Liver (tissue), 9 donors: Measurements from ENCODE around the gene ELF2. TPM values are rescaled to one million over a fixed set of nuclear protein-coding genes. Genes with fewer than 3 reads are reported as not detected.

Experiments
- DNase-seq: peaks from one replicate; pipeline ENCODE4 v3.0.0-alpha.2; 2017; ENCODE audit warnings: low spot score
- H3K27ac ChIP-seq, 2 donors: one replicate each; pipeline ENCODE4 v1.7.0; 2013; ENCODE audit warnings: inconsistent platforms in 2 of 2, low read length in 2 of 2, control low read depth in 1 of 2, low read depth in 1 of 2, mild to moderate bottlenecking in 1 of 2
- H3K27me3 ChIP-seq, 4 donors: one replicate each; pipeline versions ENCODE4 v1.6.1 to v1.7.0; 2013; ENCODE audit warnings: low read length in 3 of 4, inconsistent platforms in 1 of 4, mild to moderate bottlenecking in 1 of 4, moderate library complexity in 1 of 4; ENCODE audit not compliant: control insufficient read depth in 4 of 4, insufficient read depth in 4 of 4
- H3K36me3 ChIP-seq, 4 donors: one replicate each; pipeline versions ENCODE4 v1.6.1 to v1.7.0; 2013; ENCODE audit warnings: low read length in 3 of 4, mild to moderate bottlenecking in 3 of 4, low read depth in 1 of 4, moderate library complexity in 1 of 4; ENCODE audit not compliant: control insufficient read depth in 4 of 4, insufficient read depth in 3 of 4
- H3K4me1 ChIP-seq, 4 donors: one replicate each; pipeline versions ENCODE4 v1.6.1 to v1.7.0; 2013; ENCODE audit warnings: low read length in 3 of 4, mild to moderate bottlenecking in 3 of 4, moderate library complexity in 1 of 4; ENCODE audit not compliant: control insufficient read depth in 4 of 4, insufficient read depth in 4 of 4
- H3K4me3 ChIP-seq, 3 donors: one replicate each; pipeline versions ENCODE4 v1.6.1 to v1.7.0; 2013; ENCODE audit warnings: low read length in 3 of 3, control low read depth in 1 of 3, low read depth in 1 of 3, mild to moderate bottlenecking in 1 of 3
- H3K9ac ChIP-seq, 2 donors: one replicate each; pipeline ENCODE4 v1.7.0; 2013; ENCODE audit warnings: low read length in 2 of 2, mild to moderate bottlenecking in 2 of 2, moderate library complexity in 2 of 2, control low read depth in 1 of 2, low read depth in 1 of 2
- H3K9me3 ChIP-seq, 4 donors: one replicate each; pipeline versions ENCODE4 v1.6.1 to v1.7.0; 2013; ENCODE audit warnings: low read length in 3 of 4; ENCODE audit not compliant: control insufficient read depth in 4 of 4
- ATF3 ChIP-seq: IDR thresholded peaks from 2 replicates; pipeline ENCODE4 v1.6.1; 2016; ENCODE audit warnings: antibody characterized with exemption
- EGR1 ChIP-seq, 2 donors: IDR thresholded peaks; 2 replicates each; pipeline ENCODE4 v1.6.1; 2016 to 2018; ENCODE audit warnings: antibody characterized with exemption in 2 of 2, low read depth in 2 of 2
- FOXA1 ChIP-seq: IDR thresholded peaks from 2 replicates; pipeline ENCODE4 v1.6.1; 2016; ENCODE audit warnings: antibody characterized with exemption
- FOXA2 ChIP-seq: IDR thresholded peaks from 2 replicates; pipeline ENCODE4 v1.6.1; 2016; ENCODE audit warnings: antibody characterized with exemption
- GABPA ChIP-seq, 2 donors: IDR thresholded peaks in 1 of 2; conservative IDR thresholded peaks in 1 of 2; 2 replicates each; pipeline ENCODE4 v1.6.1; 2016; ENCODE audit warnings: antibody characterized with exemption in 2 of 2, mild to moderate bottlenecking in 1 of 2, moderate library complexity in 1 of 2
- HNF4A ChIP-seq, 2 donors: conservative IDR thresholded peaks; 2 replicates each; pipeline ENCODE4 v1.6.1; 2016; ENCODE audit warnings: antibody characterized with exemption in 2 of 2, mild to moderate bottlenecking in 2 of 2
- HNF4G ChIP-seq: IDR thresholded peaks from 2 replicates; pipeline ENCODE4 v1.6.1; 2016; ENCODE audit warnings: antibody characterized with exemption
- JUND ChIP-seq, 2 donors: IDR thresholded peaks; 2 replicates each; pipeline ENCODE4 v1.6.1; 2016; ENCODE audit warnings: antibody characterized with exemption in 2 of 2
- NR2F2 ChIP-seq: IDR thresholded peaks from 2 replicates; pipeline ENCODE4 v1.6.1; 2016; ENCODE audit warnings: antibody characterized with exemption
- RAD21 ChIP-seq, 2 donors: IDR thresholded peaks; 2 replicates each; pipeline ENCODE4 v1.6.1; 2016; ENCODE audit warnings: antibody characterized with exemption in 2 of 2, mild to moderate bottlenecking in 2 of 2
- RXRA ChIP-seq, 2 donors: IDR thresholded peaks; 2 replicates each; pipeline ENCODE4 v1.6.1; 2017 to 2018; ENCODE audit warnings: antibody characterized with exemption in 2 of 2, mild to moderate bottlenecking in 1 of 2
- SP1 ChIP-seq: IDR thresholded peaks from 2 replicates; pipeline ENCODE4 v1.6.1; 2018; ENCODE audit warnings: antibody characterized with exemption, mild to moderate bottlenecking
- TAF1 ChIP-seq: conservative IDR thresholded peaks from 2 replicates; pipeline ENCODE4 v1.6.1; 2016; ENCODE audit warnings: antibody characterized with exemption, mild to moderate bottlenecking
- YY1 ChIP-seq: IDR thresholded peaks from 2 replicates; pipeline ENCODE4 v1.6.1; 2016; ENCODE audit warnings: antibody characterized with exemption, mild to moderate bottlenecking
- WGBS: extraction: QIAGEN DNeasy Blood & Tissue Kit; methylation state at CpG from one replicate; pipeline ENCODE4 v1.1.7; 2013; 5-methylcytosine and 5-hydroxymethylcytosine counted together
- polyA plus RNA-seq, 2 donors: library from polyadenylated mRNA; stranded (reverse) in 1 of 2; unstranded in 1 of 2; fragments of 200-250 nt in 1 of 2; fragments of >200 nt in 1 of 2; fragmentation: Nextera tagmentation in 1 of 2; extraction: Ambion mirVana in 1 of 2; gene quantifications; one replicate each; pipeline versions ENCODE4 v1.2.1 to v1.2.3, GENCODE V29; 2013 to 2015
- total RNA-seq, 2 donors: library from RNA; depleted of rRNA; stranded (reverse); fragments of >200 nt; gene quantifications; one replicate each; pipeline ENCODE4 v1.2.3, GENCODE V29; 2014
- TF ChIP-seq, protein P1 (sequence below): fragments of 150-350 bp; IDR thresholded peaks from 2 replicates; pipeline ENCODE4 v1.5.1; 2017; ENCODE audit warnings: improper control_type of control experiment, low read depth, low read length; ENCODE audit not compliant: missing input control
- TF ChIP-seq, protein P2 (sequence below): IDR thresholded peaks from 2 replicates; pipeline ENCODE4 v1.6.1; 2016; ENCODE audit warnings: antibody characterized with exemption, mild to moderate bottlenecking
- TF ChIP-seq, protein P3 (sequence below): IDR thresholded peaks from 2 replicates; pipeline ENCODE4 v1.6.1; 2016; ENCODE audit warnings: antibody characterized with exemption
- TF ChIP-seq, protein P4 (sequence below): IDR thresholded peaks from 2 replicates; pipeline ENCODE4 v1.6.1; 2016; ENCODE audit warnings: antibody characterized with exemption
- donor health status: healthy.
- donor health status: healthy.
- donor health status: healthy.
- donor health status: healthy.
- donor health status: healthy.

ELF2 gene
- total and polyA plus RNA-seq, 4 donors = 8.1 to 35.3 (median 24.1) TPM

- Histone ChIP-seq H3K27ac (no peak overlapping the region), H3K36me3 (peaks cover 2 to 27% (median 21%) of the 10 kb centered on the region in 4 donors), H3K9ac (no peak overlapping the region), H3K9me3 (no peaks in the 10 kb centered on the region), H3K27me3 (no peaks in the 10 kb centered on the region), H3K4me3 (no peak overlapping the region), H3K4me1 (no peaks in the 10 kb centered on the region)
- DNase-seq = no peak
- 84% methylated on average over 10 of the region's 10 CpGs for WGBS
- TF ChIP-seq RXRA (IDR thresholded peaks at IDR 0.05) (no peak), ATF3 (no peak), YY1 (no peak), RAD21 (IDR thresholded peaks at IDR 0.05) (no peak), SP1 (no peak), TAF1 (no peak), FOXA2 (no peak), HNF4G (no peak), EGR1 (IDR thresholded peaks at IDR 0.05; ENCODE audit: low read depth in 2 of 2) (no peak), HNF4A (conservative IDR thresholded peaks at IDR 0.05) (no peak), FOXA1 (no peak), JUND (IDR thresholded peaks at IDR 0.05) (no peak), GABPA (IDR thresholded peaks at IDR 0.05 in 1 of 2, conservative IDR thresholded peaks at IDR 0.05 in 1 of 2) (no peak), NR2F2 (no peak)
- TF ChIP-seq, protein P1, sequence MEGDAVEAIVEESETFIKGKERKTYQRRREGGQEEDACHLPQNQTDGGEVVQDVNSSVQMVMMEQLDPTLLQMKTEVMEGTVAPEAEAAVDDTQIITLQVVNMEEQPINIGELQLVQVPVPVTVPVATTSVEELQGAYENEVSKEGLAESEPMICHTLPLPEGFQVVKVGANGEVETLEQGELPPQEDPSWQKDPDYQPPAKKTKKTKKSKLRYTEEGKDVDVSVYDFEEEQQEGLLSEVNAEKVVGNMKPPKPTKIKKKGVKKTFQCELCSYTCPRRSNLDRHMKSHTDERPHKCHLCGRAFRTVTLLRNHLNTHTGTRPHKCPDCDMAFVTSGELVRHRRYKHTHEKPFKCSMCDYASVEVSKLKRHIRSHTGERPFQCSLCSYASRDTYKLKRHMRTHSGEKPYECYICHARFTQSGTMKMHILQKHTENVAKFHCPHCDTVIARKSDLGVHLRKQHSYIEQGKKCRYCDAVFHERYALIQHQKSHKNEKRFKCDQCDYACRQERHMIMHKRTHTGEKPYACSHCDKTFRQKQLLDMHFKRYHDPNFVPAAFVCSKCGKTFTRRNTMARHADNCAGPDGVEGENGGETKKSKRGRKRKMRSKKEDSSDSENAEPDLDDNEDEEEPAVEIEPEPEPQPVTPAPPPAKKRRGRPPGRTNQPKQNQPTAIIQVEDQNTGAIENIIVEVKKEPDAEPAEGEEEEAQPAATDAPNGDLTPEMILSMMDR = no peak
- TF ChIP-seq, protein P2, sequence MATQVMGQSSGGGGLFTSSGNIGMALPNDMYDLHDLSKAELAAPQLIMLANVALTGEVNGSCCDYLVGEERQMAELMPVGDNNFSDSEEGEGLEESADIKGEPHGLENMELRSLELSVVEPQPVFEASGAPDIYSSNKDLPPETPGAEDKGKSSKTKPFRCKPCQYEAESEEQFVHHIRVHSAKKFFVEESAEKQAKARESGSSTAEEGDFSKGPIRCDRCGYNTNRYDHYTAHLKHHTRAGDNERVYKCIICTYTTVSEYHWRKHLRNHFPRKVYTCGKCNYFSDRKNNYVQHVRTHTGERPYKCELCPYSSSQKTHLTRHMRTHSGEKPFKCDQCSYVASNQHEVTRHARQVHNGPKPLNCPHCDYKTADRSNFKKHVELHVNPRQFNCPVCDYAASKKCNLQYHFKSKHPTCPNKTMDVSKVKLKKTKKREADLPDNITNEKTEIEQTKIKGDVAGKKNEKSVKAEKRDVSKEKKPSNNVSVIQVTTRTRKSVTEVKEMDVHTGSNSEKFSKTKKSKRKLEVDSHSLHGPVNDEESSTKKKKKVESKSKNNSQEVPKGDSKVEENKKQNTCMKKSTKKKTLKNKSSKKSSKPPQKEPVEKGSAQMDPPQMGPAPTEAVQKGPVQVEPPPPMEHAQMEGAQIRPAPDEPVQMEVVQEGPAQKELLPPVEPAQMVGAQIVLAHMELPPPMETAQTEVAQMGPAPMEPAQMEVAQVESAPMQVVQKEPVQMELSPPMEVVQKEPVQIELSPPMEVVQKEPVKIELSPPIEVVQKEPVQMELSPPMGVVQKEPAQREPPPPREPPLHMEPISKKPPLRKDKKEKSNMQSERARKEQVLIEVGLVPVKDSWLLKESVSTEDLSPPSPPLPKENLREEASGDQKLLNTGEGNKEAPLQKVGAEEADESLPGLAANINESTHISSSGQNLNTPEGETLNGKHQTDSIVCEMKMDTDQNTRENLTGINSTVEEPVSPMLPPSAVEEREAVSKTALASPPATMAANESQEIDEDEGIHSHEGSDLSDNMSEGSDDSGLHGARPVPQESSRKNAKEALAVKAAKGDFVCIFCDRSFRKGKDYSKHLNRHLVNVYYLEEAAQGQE = no peak
- TF ChIP-seq, protein P3, sequence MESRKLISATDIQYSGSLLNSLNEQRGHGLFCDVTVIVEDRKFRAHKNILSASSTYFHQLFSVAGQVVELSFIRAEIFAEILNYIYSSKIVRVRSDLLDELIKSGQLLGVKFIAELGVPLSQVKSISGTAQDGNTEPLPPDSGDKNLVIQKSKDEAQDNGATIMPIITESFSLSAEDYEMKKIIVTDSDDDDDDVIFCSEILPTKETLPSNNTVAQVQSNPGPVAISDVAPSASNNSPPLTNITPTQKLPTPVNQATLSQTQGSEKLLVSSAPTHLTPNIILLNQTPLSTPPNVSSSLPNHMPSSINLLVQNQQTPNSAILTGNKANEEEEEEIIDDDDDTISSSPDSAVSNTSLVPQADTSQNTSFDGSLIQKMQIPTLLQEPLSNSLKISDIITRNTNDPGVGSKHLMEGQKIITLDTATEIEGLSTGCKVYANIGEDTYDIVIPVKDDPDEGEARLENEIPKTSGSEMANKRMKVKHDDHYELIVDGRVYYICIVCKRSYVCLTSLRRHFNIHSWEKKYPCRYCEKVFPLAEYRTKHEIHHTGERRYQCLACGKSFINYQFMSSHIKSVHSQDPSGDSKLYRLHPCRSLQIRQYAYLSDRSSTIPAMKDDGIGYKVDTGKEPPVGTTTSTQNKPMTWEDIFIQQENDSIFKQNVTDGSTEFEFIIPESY = no peak
- TF ChIP-seq, protein P4, sequence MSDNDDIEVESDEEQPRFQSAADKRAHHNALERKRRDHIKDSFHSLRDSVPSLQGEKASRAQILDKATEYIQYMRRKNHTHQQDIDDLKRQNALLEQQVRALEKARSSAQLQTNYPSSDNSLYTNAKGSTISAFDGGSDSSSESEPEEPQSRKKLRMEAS = no peak
Observed at GRCh38 chr4:139042981-139043460, 134.0 kb downstream of the ELF2 start.
